GM21515 (cell line): Measurements from ENCODE around the gene MTHFR.
"Not testable (repeated sequence)": the region's sequence is repeated elsewhere in the genome, so short reads cannot be mapped to it uniquely, and the experiment has no call there.

ENCODE experiments used
- ATAC-seq: cut with Tn5 transposase; IDR thresholded peaks from one replicate; pipeline ENCODE4 v1.9.1; 2021; ENCODE audit not compliant: unreplicated experiment

The MTHFR gene

DNA sequence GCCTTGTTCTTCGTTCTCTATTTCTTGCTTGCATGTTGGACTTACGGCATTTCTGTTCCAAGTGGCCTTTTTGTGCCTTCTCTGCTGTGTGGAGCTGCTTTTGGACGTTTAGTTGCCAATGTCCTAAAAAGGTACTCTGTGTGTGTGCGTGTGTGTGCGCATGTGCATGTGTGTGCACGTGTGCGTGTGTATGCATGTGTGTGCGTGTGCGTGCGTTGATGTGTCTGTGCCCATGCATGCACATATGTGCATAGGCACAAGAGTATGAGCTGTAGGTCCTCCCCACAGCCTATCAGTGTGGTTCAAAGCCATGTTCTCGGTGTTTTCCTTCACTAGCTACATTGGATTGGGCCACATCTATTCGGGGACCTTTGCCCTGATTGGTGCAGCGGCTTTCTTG lies 28.1 kb upstream of the MTHFR start:
- no peak for ATAC-seq

DNA sequence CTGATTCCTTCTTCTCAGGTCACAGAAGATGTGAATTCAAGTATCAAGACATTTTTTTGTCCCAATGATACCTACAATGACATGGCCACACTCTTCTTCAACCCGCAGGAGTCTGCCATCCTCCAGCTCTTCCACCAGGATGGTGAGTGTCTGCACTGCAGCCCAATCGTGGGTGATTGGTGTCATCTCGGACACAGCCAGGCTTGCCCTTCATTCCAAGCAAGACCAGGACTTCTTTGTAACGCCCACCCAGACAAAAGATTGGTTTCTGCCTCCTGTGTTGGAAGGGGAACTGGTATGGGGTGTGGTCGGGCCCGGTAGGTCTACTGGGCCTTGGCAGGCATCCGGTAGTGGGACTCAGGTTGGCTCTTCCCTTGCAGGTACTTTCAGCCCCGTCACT lies 27.7 kb upstream of the MTHFR start:
- ATAC-seq: no peak

DNA sequence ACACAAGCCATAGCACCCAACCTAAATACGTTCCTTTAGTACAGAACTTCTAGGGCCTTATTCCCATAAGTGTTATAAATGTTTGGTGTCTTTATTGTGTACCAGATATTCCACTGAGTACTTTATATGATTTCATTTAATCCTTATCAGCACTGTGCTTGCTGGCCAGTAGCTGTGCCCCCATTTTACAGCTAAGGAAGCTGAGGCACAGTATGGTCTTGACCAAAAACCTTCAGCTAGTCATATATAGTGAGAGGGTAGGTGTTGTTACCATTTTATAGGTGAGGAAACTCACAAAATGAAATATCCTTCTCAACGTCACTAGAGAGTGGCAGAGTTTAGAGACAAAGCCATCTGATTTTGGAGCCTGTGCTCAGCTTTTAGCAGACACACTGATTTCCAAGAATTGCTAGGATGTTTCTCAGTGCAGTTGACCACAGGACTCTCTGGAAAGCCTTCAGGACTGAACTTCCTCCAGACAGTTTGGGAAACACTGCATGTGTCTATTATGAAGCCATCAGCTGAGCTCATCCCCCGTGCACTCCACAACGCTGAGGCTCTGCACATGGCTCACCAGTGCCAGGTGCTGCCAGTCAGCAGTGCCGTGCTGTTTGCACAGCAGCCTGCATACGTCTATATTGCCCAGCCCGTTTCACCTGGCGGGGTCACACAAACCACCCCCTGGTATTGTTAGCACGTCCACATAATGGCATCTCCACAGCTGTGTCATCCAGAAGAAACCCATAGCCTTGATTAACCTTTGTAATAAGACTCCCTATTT lies 26.4 kb upstream of the MTHFR start:
- no peak for ATAC-seq

DNA sequence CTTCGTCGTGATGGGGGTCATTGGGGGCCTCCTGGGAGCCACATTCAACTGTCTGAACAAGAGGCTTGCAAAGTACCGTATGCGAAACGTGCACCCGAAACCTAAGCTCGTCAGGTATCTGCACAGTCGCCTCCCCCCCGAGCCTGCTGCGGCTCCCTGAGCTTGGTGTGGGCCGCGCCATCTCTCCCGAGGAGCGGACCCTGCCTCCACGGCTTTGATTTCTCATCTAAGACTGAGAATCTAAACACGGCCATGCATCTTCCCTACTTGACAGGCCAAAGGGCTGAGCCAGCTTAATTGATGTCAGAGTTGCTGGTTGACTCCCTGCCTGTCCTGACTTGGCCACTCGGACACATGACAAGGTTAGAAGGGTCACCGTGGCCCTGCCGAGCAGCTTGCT lies 22.7 kb upstream of the MTHFR start:
- no peak for ATAC-seq

DNA sequence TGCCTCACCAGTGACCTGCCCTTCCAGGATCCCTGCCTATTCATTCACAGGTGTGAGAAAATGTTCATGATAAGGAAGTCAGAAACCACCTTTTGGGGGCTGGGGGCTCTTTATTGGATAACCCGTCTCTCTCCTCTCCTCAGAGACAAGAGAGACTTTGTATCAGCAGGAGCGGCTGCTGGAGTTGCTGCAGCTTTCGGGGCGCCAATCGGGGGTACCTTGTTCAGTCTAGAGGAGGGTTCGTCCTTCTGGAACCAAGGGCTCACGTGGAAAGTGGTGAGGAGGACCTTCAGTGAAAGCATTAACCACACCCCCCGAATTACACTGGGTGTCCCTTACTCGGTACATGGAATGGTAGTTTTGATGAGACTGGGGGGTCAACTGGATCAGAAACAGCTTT lies 21.2 kb upstream of the MTHFR start:
- ATAC-seq: no peak

DNA sequence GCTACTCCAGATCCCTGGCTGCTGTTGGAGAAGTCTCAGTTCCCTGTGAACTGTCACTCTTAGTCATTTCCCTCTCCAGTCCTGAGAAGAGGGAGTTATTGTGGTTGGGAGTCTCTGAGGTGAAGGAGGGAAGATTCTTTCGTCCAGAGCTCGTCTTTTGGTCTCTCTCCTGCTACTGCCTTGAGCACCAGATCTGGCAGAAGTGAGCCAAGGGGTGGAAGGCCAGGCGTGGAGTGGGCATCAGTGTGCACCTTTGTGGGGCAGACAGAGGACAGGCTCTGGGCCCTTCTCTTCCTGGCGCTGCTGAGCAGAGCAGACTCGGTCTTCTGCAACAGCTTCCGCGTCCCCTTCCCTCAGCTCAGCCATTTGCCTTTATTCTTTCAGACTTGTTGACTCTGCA lies 19.4 kb upstream of the MTHFR start:
- no peak for ATAC-seq

DNA sequence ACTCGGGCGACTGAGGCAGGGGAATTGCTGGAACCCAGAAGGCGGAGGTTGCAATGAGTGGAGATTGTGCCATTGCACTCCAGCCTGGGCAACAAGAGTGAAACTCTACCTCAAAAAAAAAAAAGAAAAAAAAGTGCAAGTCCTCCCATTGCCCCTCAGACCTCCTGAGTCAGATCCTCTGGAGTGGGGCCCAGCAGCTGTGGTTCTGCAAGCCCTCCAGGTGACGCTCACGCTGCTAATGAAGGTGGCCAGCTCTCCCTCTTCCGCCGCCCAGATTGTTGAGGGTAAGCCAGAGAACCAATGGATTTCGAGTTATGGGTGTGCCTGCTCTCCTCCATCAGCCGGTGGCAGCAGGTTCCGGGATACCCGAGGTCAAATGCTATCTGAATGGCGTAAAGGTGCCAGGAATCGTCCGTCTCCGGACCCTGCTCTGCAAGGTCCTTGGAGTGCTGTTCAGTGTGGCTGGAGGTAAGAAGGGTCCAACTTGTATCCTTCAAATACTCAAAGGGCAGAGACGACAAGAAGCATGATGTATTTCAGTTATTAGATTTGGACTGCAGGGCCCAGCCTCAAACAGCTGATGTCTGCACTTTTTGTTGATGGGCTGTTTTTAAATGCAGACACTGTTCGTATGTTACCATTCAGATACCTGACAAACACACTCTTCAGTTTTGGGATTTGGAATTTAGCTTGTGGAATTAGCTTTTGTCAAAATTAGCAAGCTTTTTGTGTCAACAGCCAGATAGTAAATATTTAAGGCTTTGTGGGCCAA lies 17.8 kb upstream of the MTHFR start:
- no peak for ATAC-seq

DNA sequence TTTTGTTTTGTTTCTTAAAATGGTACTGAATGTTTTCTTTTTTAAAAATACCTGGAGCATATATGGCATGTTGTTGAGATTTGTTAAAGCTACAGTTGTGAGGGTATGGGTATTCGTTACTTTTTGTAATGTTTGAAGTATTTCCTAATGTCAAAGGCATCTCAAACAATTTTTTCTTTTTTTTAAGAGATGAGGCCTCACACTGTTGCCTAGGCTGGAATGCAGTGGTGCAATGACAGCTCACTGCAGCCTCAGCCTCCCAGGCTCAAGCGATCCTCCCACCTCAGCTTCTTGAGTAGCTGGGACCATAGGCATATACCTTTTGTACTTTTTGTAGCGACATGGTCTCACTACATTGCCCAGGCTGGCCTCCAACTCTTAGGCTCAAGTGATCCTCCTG lies 16.3 kb upstream of the MTHFR start:
- no peak for ATAC-seq

DNA sequence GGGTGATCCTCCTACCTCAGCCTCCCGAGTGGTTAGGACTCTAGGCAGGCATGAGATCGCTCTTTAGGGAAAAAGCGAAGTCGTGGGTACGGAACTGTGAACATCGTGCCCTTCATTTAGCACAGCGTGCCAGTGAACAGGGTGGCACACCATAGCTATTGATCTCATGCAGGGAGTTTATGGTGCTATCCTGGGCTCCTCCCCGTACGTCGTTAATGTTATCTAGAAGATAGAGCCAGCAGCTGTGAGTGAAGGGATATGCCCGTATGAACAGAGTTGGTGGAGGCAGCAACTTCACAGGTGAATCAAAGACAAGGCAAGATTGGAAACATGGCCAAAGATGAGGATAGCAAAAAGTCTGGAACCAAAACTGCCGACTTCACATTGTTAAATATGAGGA lies 11.4 kb upstream of the MTHFR start:
- ATAC-seq: no peak

DNA sequence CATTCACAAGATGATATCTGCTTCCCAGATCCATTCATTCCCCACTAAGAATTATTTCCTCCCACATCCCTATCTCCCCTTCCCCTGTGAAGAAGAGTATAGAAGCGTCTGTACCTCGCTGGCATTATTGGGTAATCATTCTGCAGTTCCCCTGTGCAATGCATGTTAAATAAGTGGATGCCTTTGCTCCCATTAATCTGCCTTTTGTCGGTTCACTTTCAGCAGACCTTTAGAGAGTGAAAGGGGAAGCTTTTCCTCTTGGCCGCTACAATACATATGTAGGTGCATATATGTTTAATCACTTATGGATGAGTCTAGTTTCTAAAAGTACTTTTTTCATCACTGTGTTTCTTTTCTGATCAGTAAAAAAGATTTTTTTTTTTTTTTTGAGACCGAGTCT lies 7.3 kb upstream of the MTHFR start:
- ATAC-seq: no peak

DNA sequence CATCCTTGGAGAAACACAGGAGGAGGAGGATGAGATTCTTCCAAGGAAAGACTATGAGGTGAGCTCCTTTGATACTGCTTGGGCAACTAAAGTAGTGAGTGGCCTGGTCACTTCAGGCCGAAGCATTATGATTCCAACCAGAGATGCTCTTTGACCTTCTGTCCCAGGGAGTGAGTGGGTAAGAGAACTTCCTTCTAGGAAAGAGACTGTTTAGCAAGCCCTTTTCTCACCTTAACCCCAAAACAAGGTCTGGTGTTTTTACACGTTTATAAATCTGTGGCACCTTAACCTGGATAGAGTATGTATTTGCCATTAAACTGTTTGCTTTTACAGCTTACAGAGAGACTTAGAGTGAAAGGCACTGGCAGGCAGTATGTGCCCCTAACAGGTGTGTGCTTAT lies 1.4 kb upstream of the MTHFR start:
- no peak for ATAC-seq

DNA sequence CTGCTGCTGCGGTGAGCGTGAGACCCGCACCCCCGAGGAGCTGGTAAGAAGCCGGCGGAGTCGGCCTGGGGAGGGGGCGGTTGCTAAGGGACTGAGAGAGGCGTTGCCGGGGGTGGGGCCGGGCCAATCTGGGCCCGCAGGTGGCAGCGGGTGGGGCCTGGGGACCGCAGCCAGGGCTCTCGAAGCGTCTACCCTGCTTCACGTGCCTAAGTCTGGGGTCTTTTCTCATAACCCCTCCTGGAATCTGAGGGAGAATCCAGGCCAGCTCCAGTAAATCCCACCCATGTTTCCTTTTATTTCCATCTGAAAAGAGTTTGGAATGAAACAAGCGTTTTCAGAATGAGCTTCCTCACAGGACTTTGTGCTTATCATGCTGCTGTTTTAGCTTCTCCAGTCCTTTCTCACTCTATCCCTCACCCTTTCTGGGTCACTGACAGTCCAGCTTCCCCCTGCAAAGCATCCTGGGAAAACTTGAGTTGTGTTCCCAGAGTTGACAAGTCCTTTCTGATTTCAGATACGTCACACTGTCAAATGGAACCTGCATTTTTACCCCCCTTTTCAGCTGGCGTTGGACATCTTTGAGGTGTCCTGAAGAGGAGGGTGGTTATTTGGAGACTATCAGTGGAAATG lies 658 bp upstream of the MTHFR start:
- ATAC-seq: peak; percentile 40

DNA sequence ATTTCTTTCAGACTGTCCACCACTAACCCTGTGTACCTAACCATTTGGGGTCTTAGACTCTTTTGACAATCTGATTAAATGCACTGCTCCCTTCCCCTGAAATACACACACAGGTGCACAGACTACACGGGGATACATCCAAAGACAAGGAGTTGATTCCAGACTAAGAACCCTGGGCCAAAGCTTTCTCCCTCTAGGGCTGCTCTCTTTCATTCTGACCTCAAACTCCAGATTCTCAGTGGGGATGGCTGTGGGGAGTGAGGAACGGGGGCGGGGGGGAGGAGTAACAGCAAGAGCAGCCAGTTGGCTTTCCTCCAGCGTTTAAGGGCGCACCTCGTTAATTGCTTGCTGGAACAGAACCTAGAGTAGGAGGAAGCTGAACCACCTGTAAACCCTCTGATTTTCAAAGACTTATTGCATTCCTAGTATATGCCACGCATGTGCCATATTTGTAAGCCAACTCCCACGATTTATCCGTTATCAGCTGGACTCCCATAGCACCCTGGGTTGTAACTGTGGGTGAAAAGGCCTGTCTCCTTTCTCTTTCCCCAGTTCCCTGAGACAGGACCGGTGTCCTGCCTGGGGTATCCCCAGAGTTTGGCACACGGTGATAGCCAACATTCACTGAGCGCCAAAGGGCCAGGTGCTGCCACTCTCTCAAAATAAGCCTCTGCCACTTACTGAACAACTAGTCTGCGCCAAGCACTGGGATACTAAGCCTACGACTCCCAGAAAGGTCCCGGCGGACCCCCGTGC lies 920 bp downstream of the MTHFR start:
- ATAC-seq: peak; percentile 0

DNA sequence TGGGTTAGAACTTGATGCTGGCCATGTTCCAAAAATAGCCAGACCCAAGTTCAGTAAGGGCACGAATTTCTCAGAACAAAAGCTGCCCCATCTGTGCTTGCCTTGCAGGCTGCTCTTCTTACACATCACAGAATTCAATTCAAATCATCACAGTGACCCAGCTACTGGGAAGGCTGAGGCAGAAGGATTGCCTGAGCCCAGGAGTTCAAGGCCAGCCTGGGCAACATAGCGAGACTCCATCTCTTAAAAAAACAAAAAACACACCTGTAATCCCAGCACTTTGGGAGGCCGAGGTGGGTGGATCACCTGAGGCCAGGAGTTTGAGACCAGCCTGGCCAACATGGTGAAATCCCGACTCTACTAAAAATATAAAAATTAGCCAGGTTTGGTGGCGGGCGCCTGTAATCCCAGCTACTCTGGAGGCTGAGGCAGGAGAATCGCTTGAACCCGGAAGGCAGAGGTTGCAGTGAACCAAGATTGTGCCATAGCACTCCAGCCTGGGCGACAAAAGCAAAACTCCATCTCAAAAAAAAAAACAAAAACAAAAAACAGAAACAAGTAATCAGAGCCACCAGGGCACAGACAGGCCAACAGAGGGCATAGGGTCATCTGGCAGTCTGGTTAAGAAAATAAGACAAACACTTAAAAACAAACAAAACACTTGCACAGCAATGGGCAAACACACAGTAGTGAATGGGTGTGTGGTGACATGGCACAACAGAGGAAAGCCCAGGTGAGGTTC lies 1.7 kb downstream of the MTHFR start:
- ATAC-seq: not testable (repeated sequence)

DNA sequence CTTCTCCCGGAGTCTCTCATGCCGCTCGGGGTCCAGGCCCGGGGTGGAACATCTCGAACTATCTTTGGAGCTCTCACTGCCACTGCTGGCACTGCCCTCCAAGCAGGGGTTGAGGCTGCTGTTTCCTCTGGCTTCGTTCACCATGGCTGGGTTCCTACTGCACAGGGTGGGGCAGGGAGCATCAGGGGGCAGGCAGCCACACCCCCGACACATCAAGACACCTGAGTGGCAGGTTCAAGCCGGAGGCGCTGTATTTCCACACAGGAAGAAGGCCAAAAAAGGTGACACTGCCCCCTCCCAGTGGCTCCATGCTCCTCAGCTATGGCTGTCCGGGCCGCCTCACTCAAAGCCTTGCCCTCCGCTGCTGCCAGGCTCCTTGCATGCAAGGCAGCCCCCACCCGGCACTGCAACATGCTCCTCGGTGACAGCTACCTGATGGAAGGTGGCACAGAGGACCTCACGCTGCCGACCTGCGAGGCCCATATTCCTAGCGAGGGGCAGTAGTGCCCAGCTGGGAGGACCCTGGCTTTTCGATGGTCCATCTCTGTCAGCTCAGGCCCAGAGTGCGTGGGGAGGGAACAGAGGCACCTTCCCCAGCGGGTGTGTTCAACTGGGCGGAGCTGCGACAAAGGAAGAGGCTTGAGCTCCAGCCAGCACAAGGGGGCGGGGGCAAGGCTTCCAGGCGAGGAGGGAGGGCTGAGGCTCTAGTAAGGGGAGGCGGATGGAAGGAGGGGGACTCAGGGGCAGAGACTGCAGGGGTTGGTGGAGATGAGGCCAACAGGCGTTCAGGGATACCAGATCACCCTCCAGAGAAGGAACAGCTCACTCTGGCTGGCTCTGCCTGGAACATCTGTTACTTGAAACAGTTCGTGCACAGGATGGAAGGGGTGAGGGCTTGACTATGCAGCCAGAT lies 2.5 kb downstream of the MTHFR start:
- peak; percentile 28 for ATAC-seq

DNA sequence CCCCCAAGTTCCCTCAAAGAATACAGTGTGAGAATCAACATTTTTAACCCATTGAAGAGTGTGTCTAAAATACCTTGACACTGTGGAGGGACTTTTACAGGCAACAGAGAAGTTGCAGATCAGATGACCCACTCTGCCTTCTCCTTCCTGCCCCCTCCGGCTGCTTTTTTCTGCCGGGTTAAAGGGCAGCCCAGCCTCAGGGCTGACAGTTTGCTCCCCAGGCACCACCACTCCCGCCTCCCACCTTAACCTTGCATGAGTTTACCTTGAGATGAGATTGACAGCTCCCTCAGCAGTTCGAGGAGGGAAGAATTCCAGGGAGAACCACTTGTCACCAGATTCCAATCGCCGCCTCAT lies 3.2 kb downstream of the MTHFR start:
- no peak for ATAC-seq

DNA sequence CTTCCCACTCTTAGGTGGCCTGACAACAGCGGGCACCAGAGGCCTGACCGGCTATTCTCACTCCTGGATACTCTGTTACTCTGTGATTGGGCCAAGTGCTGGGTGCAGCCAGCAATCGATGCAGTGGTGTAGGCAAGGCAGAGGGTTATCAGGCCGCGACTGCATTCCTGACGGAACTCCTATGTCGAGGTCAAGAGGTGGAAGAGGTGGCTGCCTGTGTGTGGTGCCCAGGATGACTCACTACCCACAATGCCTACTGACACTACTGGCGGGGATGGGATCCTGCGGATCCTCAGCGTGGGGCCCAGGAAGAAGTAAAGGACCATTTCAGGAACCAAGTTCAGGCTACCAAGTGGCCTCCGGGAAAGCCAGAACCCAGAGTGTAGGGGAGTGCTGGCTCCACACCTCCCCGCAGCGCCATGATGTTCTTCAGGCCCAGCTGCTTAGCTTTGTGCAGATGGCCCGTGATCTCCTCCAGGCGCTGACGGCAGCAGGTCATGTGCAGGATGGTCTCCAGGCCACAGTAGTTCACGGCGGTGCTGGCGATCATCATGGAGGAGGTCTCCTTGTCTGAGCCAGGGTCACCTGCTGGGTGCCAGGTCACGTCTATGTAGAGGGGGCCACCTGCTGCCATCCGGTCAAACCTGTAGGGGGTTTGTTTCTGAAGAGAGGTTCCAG lies 4.9 kb downstream of the MTHFR start:
- no peak for ATAC-seq

DNA sequence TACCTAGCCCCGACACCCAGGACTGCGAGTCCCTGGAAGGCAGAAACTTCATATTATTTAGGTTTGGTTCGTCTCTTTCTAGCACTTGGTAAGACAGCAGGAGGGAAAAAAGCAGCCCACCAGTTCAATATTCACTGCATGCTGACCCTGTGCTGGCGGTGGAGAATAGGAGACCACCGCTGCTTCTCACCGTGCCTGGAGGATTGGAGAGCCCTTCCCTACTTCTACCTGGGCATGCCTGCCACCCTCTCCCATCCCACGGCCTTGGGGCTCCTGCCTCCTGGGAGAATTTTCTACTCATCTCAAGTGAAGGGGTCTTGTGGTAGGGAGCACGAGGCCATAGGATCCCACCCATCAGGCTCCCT lies 5.4 kb downstream of the MTHFR start:
- ATAC-seq: no peak

DNA sequence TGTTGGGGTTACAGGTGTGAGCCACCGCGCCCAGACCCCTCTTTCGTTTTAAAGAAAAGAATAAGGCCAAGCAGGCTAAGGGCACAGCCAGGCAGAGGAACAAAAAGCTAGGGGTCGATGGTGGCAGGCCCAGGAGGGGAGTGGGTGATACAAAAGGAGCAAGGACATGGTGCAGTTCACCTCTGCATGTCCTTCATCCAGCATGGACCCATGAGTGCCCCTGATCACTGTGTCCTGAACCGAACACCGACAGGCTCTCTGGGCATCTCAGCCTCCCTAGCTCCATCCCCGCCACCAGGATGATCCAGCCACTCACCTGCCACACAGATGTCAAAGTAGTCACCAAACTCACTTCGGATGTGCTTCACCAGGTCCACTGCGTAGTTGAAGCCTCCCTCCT lies 5.9 kb downstream of the MTHFR start:
- no peak for ATAC-seq
